ENCODE results near the gene ZBTB7C.

The ZBTB7C gene

DNA sequence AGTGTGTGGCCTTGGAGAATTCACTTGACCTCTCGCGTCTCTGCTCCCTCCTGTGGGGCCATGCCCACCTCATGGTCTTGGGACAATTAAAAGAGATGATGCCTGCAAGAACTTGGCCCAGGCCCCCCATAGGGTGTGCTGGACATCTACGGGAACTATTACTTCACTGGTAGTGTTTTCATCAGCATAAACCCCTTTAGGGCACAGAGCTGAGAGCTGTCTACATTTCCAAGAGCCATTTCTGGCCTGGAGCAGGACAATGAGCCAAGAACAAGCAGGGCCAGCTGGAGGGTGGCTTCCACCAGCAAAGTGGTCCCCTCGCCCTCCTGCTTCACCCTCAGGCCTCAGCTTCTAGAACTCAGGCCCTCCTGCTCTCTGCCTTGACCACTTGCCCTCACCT lies 232.3 kb downstream of the ZBTB7C start:
- no peak overlapping the region for H3K27ac ChIP-seq (ENCODE audit: extremely low read depth, low read depth, low read length)
- no peaks in the 10 kb centered on the region for H3K9me3 ChIP-seq (ENCODE audit: control insufficient read depth, insufficient read depth, low read depth, low read length)
- no peak overlapping the region for H3K4me3 ChIP-seq (ENCODE audit: low read depth, low read length)
- H3K36me3 ChIP-seq (ENCODE audit: control insufficient read depth in 2 of 2, insufficient read depth in 1 of 2, low read length in 2 of 2) = no peaks in the 10 kb centered on the region
- 0 out of 2 replicates have a peak, but pooled peaks cover 3% of the 10 kb centered on the region for H3K4me1 ChIP-seq (ENCODE audit: control insufficient read depth, insufficient read depth, low read length)
- CTCF ChIA-PET = interaction anchor here (0.8 kb wide), 1 partner anchor 9 kb away, joined by 5 read pairs; no protein-coding TSS in a partner anchor
- POLR2A ChIA-PET = no interaction called here
- TF ChIP-seq ZNF48 (tag by site-specific recombination; IDR thresholded peaks at IDR 0.05) = no peak
- no peak for TF ChIP-seq ZNF768 (tag by site-specific recombination; IDR thresholded peaks at IDR 0.05)
- TF ChIP-seq ZBTB1 (tag by site-specific recombination; IDR thresholded peaks at IDR 0.05) = no peak
- no peak for TF ChIP-seq ZNF341 (tag by site-specific recombination; IDR thresholded peaks at IDR 0.05; ENCODE audit: low read depth)

DNA sequence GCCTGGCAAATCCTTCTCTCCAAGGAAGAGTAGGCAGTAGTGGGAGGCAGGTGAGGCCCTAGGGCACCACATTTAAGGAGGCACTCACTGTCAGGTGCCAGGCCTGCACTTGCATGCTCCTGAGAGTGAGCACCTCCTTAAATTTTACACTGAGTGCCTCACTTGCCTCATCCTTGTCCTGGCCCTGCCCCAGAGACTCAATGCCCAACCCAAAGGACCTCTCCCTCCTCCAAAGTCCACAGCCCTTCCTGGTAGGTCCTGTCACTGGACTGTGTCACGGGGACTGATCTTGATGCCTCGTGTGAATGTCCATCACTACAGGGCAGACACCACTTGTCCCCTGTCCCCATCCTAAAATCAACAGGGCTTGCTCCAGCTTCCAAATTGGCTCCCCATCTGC lies 235.6 kb downstream of the ZBTB7C start:
- H3K27ac ChIP-seq (ENCODE audit: extremely low read depth, low read depth, low read length) = no peak overlapping the region
- POLR2A ChIA-PET = no interaction called here
- no peaks in the 10 kb centered on the region for H3K9me3 ChIP-seq (ENCODE audit: control insufficient read depth, insufficient read depth, low read depth, low read length)
- TF ChIP-seq EGR2 (tag by site-specific recombination; IDR thresholded peaks at IDR 0.05; ENCODE audit: low read depth) = 0 out of 2 replicates have a peak, but pooled peaks have one; percentile 14
- no peak for TF ChIP-seq ZBTB1 (tag by site-specific recombination; IDR thresholded peaks at IDR 0.05)
- peak; percentile 38; the same call in 1 of the 2 replicates for TF ChIP-seq ZFHX2 (tag by site-specific recombination; conservative IDR thresholded peaks at IDR 0.05)
- H3K36me3 ChIP-seq (ENCODE audit: control insufficient read depth in 2 of 2, insufficient read depth in 1 of 2, low read length in 2 of 2) = no peaks in the 10 kb centered on the region
- H3K4me1 ChIP-seq (ENCODE audit: control insufficient read depth, insufficient read depth, low read length) = no peaks in the 10 kb centered on the region
- CTCF ChIA-PET = no interaction called here
- H3K4me3 ChIP-seq (ENCODE audit: low read depth, low read length) = no peak overlapping the region

DNA sequence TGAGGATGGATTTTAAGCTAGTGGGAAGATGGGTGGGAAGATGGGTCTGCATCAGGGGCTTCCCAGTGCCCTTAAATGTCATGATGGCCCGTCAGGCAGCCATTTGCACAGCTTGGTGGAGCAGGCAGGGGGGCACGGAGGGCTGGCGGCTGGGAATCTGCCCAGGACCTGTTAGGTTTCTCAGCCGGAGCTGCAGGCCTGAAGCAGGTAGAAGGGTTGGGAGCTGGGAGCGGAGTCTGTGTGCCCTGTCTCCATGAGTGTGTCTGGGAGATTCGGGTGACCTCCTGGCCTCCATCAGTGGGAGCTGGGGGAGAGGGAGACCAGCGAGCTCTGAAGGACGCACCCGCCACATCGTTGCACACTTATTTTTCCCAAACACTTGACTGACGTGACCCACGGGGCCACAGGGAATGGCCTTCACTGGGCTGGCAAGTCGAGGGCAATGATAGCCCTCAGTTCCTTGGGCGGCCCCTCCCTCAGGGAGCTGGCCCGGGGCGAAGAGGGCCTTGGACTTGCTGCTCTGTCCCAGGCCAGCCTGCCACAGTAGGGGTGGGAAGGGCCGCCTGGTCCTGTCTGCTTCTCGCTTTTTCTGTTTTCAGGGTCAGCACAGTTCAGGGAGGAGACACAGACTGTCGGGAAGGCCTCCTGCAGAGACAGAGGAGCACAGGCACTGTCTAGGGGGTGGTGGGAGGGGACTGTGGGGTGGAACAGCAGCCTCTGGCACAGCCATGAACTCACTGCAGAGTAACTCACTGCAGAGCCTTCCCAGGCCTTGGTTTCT lies 236.8 kb downstream of the ZBTB7C start:
- TF ChIP-seq GLIS1 (tag by site-specific recombination; IDR thresholded peaks at IDR 0.05) (peak; percentile 96), ZNF341 (tag by site-specific recombination; IDR thresholded peaks at IDR 0.05; ENCODE audit: low read depth) (peak; percentile 72), ZIC2 (tag by site-specific recombination; IDR thresholded peaks at IDR 0.05) (peak; percentile 18; the same call in 1 of the 2 replicates), ZBTB1 (tag by site-specific recombination; IDR thresholded peaks at IDR 0.05) (no peak), ZNF501 (tag by site-specific recombination; IDR thresholded peaks at IDR 0.05) (no peak)
- TF ChIP-seq, protein P1, sequence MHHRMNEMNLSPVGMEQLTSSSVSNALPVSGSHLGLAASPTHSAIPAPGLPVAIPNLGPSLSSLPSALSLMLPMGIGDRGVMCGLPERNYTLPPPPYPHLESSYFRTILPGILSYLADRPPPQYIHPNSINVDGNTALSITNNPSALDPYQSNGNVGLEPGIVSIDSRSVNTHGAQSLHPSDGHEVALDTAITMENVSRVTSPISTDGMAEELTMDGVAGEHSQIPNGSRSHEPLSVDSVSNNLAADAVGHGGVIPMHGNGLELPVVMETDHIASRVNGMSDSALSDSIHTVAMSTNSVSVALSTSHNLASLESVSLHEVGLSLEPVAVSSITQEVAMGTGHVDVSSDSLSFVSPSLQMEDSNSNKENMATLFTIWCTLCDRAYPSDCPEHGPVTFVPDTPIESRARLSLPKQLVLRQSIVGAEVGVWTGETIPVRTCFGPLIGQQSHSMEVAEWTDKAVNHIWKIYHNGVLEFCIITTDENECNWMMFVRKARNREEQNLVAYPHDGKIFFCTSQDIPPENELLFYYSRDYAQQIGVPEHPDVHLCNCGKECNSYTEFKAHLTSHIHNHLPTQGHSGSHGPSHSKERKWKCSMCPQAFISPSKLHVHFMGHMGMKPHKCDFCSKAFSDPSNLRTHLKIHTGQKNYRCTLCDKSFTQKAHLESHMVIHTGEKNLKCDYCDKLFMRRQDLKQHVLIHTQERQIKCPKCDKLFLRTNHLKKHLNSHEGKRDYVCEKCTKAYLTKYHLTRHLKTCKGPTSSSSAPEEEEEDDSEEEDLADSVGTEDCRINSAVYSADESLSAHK (tag by site-specific recombination; IDR thresholded peaks at IDR 0.05) = no peak
- Histone ChIP-seq H3K36me3 (ENCODE audit: control insufficient read depth in 2 of 2, insufficient read depth in 1 of 2, low read length in 2 of 2) (no peaks in the 10 kb centered on the region), H3K4me3 (ENCODE audit: low read depth, low read length) (no peak overlapping the region), H3K27ac (ENCODE audit: extremely low read depth, low read depth, low read length) (no peak overlapping the region), H3K9me3 (ENCODE audit: control insufficient read depth, insufficient read depth, low read depth, low read length) (no peaks in the 10 kb centered on the region), H3K4me1 (ENCODE audit: control insufficient read depth, insufficient read depth, low read length) (no peaks in the 10 kb centered on the region)
- ChIA-PET POLR2A (interaction anchor here (1.0 kb wide), 1 partner anchor 10 kb away, joined by 3 read pairs; no protein-coding TSS in a partner anchor), CTCF (interaction anchor here (1.1 kb wide), 1 partner anchor 10 kb away, joined by 4 read pairs; no protein-coding TSS in a partner anchor)

DNA sequence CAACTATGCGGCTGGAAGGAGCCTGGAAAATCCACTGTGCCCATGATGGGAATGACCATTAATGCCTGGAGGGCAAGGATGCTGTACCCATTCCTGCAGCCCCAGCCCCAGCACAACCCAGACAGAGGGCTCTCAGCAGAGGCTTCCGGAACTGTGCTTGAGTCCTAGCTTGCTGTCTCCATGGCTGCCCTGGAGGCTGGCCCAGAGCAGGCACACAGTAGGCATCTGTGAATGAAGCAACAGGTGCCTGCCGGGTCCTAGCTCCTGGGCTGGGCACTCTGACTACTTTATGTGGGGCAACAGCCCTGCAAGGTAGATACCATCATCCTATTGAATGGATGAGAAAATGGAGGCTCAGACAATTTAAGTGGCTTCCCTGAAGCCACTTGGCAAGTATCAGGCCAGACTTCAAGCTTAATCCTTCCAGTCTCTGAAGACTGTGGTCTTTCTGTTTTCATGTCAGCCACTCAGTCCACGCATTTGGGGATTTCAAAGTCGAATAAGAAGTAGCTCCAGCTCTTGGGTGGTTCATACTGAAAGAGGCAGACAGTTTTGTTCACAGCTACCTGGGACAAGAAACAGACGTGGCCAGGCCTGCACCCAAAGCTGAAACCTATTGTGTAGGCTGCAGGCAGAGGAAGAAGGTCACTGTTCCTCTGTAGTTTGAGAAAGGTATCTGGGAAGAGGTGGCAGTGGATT lies 237.5 kb downstream of the ZBTB7C start:
- no peaks in the 10 kb centered on the region for H3K36me3 ChIP-seq (ENCODE audit: control insufficient read depth in 2 of 2, insufficient read depth in 1 of 2, low read length in 2 of 2)
- H3K27ac ChIP-seq (ENCODE audit: extremely low read depth, low read depth, low read length) = no peak overlapping the region
- peak; percentile 68; the same call in 1 of the 2 replicates for TF ChIP-seq SCRT2 (tag by site-specific recombination; IDR thresholded peaks at IDR 0.05)
- no peak for TF ChIP-seq ZNF654 (tag by site-specific recombination; IDR thresholded peaks at IDR 0.05; ENCODE audit: low read depth)
- TF ChIP-seq SCRT1 (tag by site-specific recombination; IDR thresholded peaks at IDR 0.05; ENCODE audit: borderline replicate concordance) = peak; percentile 14; the same call in 1 of the 2 replicates
- POLR2A ChIA-PET = interaction anchor here (1.0 kb wide), 1 partner anchor 10 kb away, joined by 3 read pairs; no protein-coding TSS in a partner anchor
- no peak overlapping the region for H3K4me3 ChIP-seq (ENCODE audit: low read depth, low read length)
- H3K9me3 ChIP-seq (ENCODE audit: control insufficient read depth, insufficient read depth, low read depth, low read length) = no peaks in the 10 kb centered on the region
- CTCF ChIA-PET = interaction anchor here (0.6 to 1.5 kb wide), 3 partner anchors 9 to 133 kb away, joined by 3 to 8 read pairs (median 4); no protein-coding TSS in a partner anchor
- H3K4me1 ChIP-seq (ENCODE audit: control insufficient read depth, insufficient read depth, low read length) = no peaks in the 10 kb centered on the region
